Measurements from ENCODE around the gene ARX. TPM values are rescaled to one million over a fixed set of nuclear protein-coding genes. Genes with fewer than 3 reads are reported as not detected.

ARX gene
- total RNA-seq, 1 donor from 2014 or later = not detected

- H3K27ac ChIP-seq (ENCODE audit: low read depth, low read length) = no peak overlapping the region
- H3K79me2 ChIP-seq (ENCODE audit: insufficient read depth, low read length) = no peaks in the 10 kb centered on the region
- H2AFZ ChIP-seq (ENCODE audit: low read depth, low read length) = no peak overlapping the region
- FAIRE-seq (peak; percentile 45), DNase-seq (ENCODE audit: low read depth) (no peak)
- H3K27me3 ChIP-seq (ENCODE audit: insufficient read depth, low read length) = no peaks in the 10 kb centered on the region
- no peaks in the 10 kb centered on the region for H4K20me1 ChIP-seq (ENCODE audit: insufficient read depth, low read length)
- Mint-ChIP-seq H3K4me3 (ENCODE audit: unreplicated experiment) (no peak overlapping the region), H3K4me1 (ENCODE audit: low read depth, unreplicated experiment) (peaks cover 13% of the 10 kb centered on the region), H3K36me3 (ENCODE audit: low read depth, unreplicated experiment) (no peaks in the 10 kb centered on the region), H3K27me3 (ENCODE audit: low read depth, unreplicated experiment) (no peaks in the 10 kb centered on the region), H3K27ac (ENCODE audit: unreplicated experiment) (no peak overlapping the region), H3K9me3 (ENCODE audit: unreplicated experiment) (peaks cover 4% of the 10 kb centered on the region)
- no peak overlapping the region for H3K4me3 ChIP-seq (ENCODE audit: insufficient read depth, low read depth, low read length)
- no peaks in the 10 kb centered on the region for H3K4me1 ChIP-seq (ENCODE audit: insufficient read depth, low read length)
- H3K9me3 ChIP-seq (ENCODE audit: insufficient read depth, low read depth, low read length) = no peaks in the 10 kb centered on the region
- no peak overlapping the region for H3K9ac ChIP-seq (ENCODE audit: low read length)
- H3K4me2 ChIP-seq (ENCODE audit: low read length) = no peak overlapping the region
- H3K36me3 ChIP-seq (ENCODE audit: insufficient read depth, low read length) = no peaks in the 10 kb centered on the region
- TF ChIP-seq CTCF (IDR thresholded peaks at IDR 0.05; ENCODE audit: insufficient read depth, low read depth, low read length) = no peak
- TF ChIP-seq EZH2 (IDR thresholded peaks at IDR 0.05; ENCODE audit: insufficient read depth, low read length) = no peak
Observed at GRCh38 chrX:25052798-25053534, 37.2 kb upstream of the ARX start.

GRCh38 chrX:25049971-25050370 lies 34.2 kb upstream of the ARX start:
- no peak overlapping the region for H3K9ac ChIP-seq (ENCODE audit: low read length)
- FAIRE-seq (peak; percentile 95), DNase-seq (ENCODE audit: low read depth) (no peak)
- H3K4me1 Mint-ChIP-seq (ENCODE audit: low read depth, unreplicated experiment) = peaks cover 13% of the 10 kb centered on the region
- H3K27me3 Mint-ChIP-seq (ENCODE audit: low read depth, unreplicated experiment) = no peaks in the 10 kb centered on the region
- no peak overlapping the region for H3K4me3 Mint-ChIP-seq (ENCODE audit: unreplicated experiment)
- H3K27me3 ChIP-seq (ENCODE audit: insufficient read depth, low read length) = no peaks in the 10 kb centered on the region
- no peaks in the 10 kb centered on the region for H3K9me3 ChIP-seq (ENCODE audit: insufficient read depth, low read depth, low read length)
- H4K20me1 ChIP-seq (ENCODE audit: insufficient read depth, low read length) = no peaks in the 10 kb centered on the region
- H3K27ac ChIP-seq (ENCODE audit: low read depth, low read length) = no peak overlapping the region
- H3K9me3 Mint-ChIP-seq (ENCODE audit: unreplicated experiment) = no peaks in the 10 kb centered on the region
- no peak overlapping the region for H3K4me2 ChIP-seq (ENCODE audit: low read length)
- H3K27ac Mint-ChIP-seq (ENCODE audit: unreplicated experiment) = no peak overlapping the region
- H3K4me3 ChIP-seq (ENCODE audit: insufficient read depth, low read depth, low read length) = no peak overlapping the region
- TF ChIP-seq CTCF (IDR thresholded peaks at IDR 0.05; ENCODE audit: insufficient read depth, low read depth, low read length) (no peak), EZH2 (IDR thresholded peaks at IDR 0.05; ENCODE audit: insufficient read depth, low read length) (no peak)
- no peak overlapping the region for H2AFZ ChIP-seq (ENCODE audit: low read depth, low read length)
- no peaks in the 10 kb centered on the region for H3K79me2 ChIP-seq (ENCODE audit: insufficient read depth, low read length)
- H3K36me3 Mint-ChIP-seq (ENCODE audit: low read depth, unreplicated experiment) = no peaks in the 10 kb centered on the region
- no peaks in the 10 kb centered on the region for H3K36me3 ChIP-seq (ENCODE audit: insufficient read depth, low read length)
- H3K4me1 ChIP-seq (ENCODE audit: insufficient read depth, low read length) = no peaks in the 10 kb centered on the region

- Mint-ChIP-seq H3K4me1 (ENCODE audit: low read depth, unreplicated experiment) (peaks cover 13% of the 10 kb centered on the region), H3K27me3 (ENCODE audit: low read depth, unreplicated experiment) (no peaks in the 10 kb centered on the region), H3K9me3 (ENCODE audit: unreplicated experiment) (no peaks in the 10 kb centered on the region), H3K36me3 (ENCODE audit: low read depth, unreplicated experiment) (no peaks in the 10 kb centered on the region), H3K27ac (ENCODE audit: unreplicated experiment) (peak overlapping the region; percentile 26), H3K4me3 (ENCODE audit: unreplicated experiment) (no peak overlapping the region)
- TF ChIP-seq CTCF (IDR thresholded peaks at IDR 0.05; ENCODE audit: insufficient read depth, low read depth, low read length) = no peak
- no peak for TF ChIP-seq EZH2 (IDR thresholded peaks at IDR 0.05; ENCODE audit: insufficient read depth, low read length)
- H3K36me3 ChIP-seq (ENCODE audit: insufficient read depth, low read length) = no peaks in the 10 kb centered on the region
- H3K4me2 ChIP-seq (ENCODE audit: low read length) = no peak overlapping the region
- H4K20me1 ChIP-seq (ENCODE audit: insufficient read depth, low read length) = no peaks in the 10 kb centered on the region
- FAIRE-seq (peak; percentile 67), DNase-seq (ENCODE audit: low read depth) (no peak)
- no peak overlapping the region for H3K27ac ChIP-seq (ENCODE audit: low read depth, low read length)
- no peak overlapping the region for H2AFZ ChIP-seq (ENCODE audit: low read depth, low read length)
- no peak overlapping the region for H3K4me3 ChIP-seq (ENCODE audit: insufficient read depth, low read depth, low read length)
- no peaks in the 10 kb centered on the region for H3K4me1 ChIP-seq (ENCODE audit: insufficient read depth, low read length)
- no peaks in the 10 kb centered on the region for H3K9me3 ChIP-seq (ENCODE audit: insufficient read depth, low read depth, low read length)
- H3K27me3 ChIP-seq (ENCODE audit: insufficient read depth, low read length) = no peaks in the 10 kb centered on the region
- no peaks in the 10 kb centered on the region for H3K79me2 ChIP-seq (ENCODE audit: insufficient read depth, low read length)
- H3K9ac ChIP-seq (ENCODE audit: low read length) = no peak overlapping the region
Observed at GRCh38 chrX:25049357-25049756, 33.6 kb upstream of the ARX start.
